Ovary (tissue), 9 donors: ENCODE data around the gene HOXA2. TPM values are rescaled to one million over a fixed set of nuclear protein-coding genes. Genes with fewer than 3 reads are reported as not detected.

Experiments used
- DNase-seq, 5 donors: peaks; one replicate each; pipeline ENCODE4 v3.0.0-alpha.2; 2019 to 2020
- H3K27ac ChIP-seq, 2 donors: fragments of 200-600 bp; one replicate each; pipeline versions ENCODE4 v1.5.1 to v1.8.0; 2019 to 2022
- H3K27me3 ChIP-seq: fragments of 200-600 bp; one replicate; pipeline ENCODE4 v1.8.0; 2022
- H3K36me3 ChIP-seq: fragments of 200-600 bp; sonication (generic); one replicate; pipeline ENCODE4 v1.5.1; 2019
- H3K4me1 ChIP-seq: one replicate; pipeline ENCODE4 v1.8.1; 2013; ENCODE audit warnings: mild to moderate bottlenecking, moderate library complexity; ENCODE audit not compliant: insufficient read depth
- H3K4me3 ChIP-seq: fragments of 200-600 bp; sonication (generic); one replicate; pipeline ENCODE4 v1.5.1; 2017
- H3K9me3 ChIP-seq, 2 donors: fragments of 200-600 bp in 1 of 2; sonication (generic) in 1 of 2; one replicate each; pipeline versions ENCODE4 v1.5.1 to v1.8.1; 2013 to 2019; ENCODE audit warnings: mild to moderate bottlenecking in 1 of 2, moderate library complexity in 1 of 2
- CTCF ChIP-seq, 3 donors: fragments of 450-650 bp in 2 of 3; fragments of 200-600 bp in 1 of 3; IDR thresholded peaks; one replicate each; pipeline versions ENCODE4 v1.5.1 to v1.8.0; 2016 to 2022; ENCODE audit warnings: antibody characterized with exemption in 3 of 3, mild to moderate bottlenecking in 1 of 3
- EP300 ChIP-seq: sonication (generic); formaldehyde crosslinking; IDR thresholded peaks from one replicate; pipeline ENCODE4 v1.6.1; 2017; ENCODE audit warnings: antibody characterized with exemption
- POLR2A ChIP-seq: fragments of 450-650 bp; IDR thresholded peaks from one replicate; pipeline ENCODE4 v1.6.1; 2017; ENCODE audit warnings: antibody characterized with exemption, mild to moderate bottlenecking, moderate library complexity
- WGBS, 3 donors: extraction: QIAGEN DNeasy Blood & Tissue Kit in 1 of 3; methylation state at CpG; one replicate each; pipeline versions ENCODE4 v1.1.5 to v1.1.7; 2013 to 2017; 5-methylcytosine and 5-hydroxymethylcytosine counted together
- intact Hi-C, 4 donors: fragments of 100-400 bp; cut with DNase I; formaldehyde crosslinking; loops; one replicate each; pipeline versions ENCODE4 v1.11.0 to v1.15.1; 2022 to 2023
- polyA plus RNA-seq, 2 donors: library from polyadenylated mRNA; stranded (reverse); fragments of 200-250 nt in 1 of 2; fragments of 350-450 nt in 1 of 2; fragmentation: Illumina TruSeq in 1 of 2; extraction: RNeasy Lipid Tissue Mini Kit (QIAGEN cat#74804) in 1 of 2; gene quantifications; one replicate each; pipeline ENCODE4 v1.2.3, GENCODE V29; 2013 to 2014
- total RNA-seq, 7 donors: library from RNA; depleted of rRNA in 2 of 7; stranded (reverse); fragments of >200 nt in 2 of 7; fragmentation: NEBNext Ultra II Directional in 3 of 7; extraction: Animal tissue kit (Norgen Biotek cat#: 25700) in 3 of 7; gene quantifications; one replicate each; pipeline versions ENCODE4 v1.1.0 to v1.2.4, GENCODE V29; 2016 to 2023
- donor health status: DM: no; HTN: no; CAD: no; lungs with moderate emphysema.
- donor health status: DM: no; HTN: no; CAD: no.
- donor health status: Bipolar disorder and iron deficiency.
- donor health status: DM: yes; HTN: yes; CAD: no.
- donor health status: DM: no; HTN: no; CAD: no.
- donor health status: DM: yes; HTN: yes; CAD: no.

Gene HOXA2
- total and polyA plus RNA-seq, 9 donors, result 0.36 to 9.0 (median 1.1) TPM; not detected in 2

GRCh38 chr7:27114881-27115220 is 12.4 kb upstream of the HOXA2 start:
- no peak for DNase-seq
- TF ChIP-seq POLR2A (no peak), CTCF (IDR thresholded peaks at IDR 0.05) (no peak), EP300 (no peak)
- intact Hi-C loops, result no loop called here
- Histone ChIP-seq H3K27ac (peak overlapping the region in 1 of 2 donors; percentile 76), H3K4me1 (no peaks in the 10 kb centered on the region), H3K9me3 (no peaks in the 10 kb centered on the region), H3K36me3 (no peaks in the 10 kb centered on the region), H3K27me3 (peaks cover 3% of the 10 kb centered on the region), H3K4me3 (peak overlapping the region; percentile 24)
- 43 to 61% (median 57%) methylated on average over 6 of the region's 6 CpGs for WGBS, 3 donors

GRCh38 chr7:27113991-27114769 is 11.7 kb upstream of the HOXA2 start:
- TF ChIP-seq CTCF (IDR thresholded peaks at IDR 0.05) (no peak), EP300 (no peak), POLR2A (no peak)
- intact Hi-C loops, result no loop called here
- Histone ChIP-seq H3K4me3 (peak overlapping the region; percentile 49), H3K27me3 (peaks cover 3% of the 10 kb centered on the region), H3K36me3 (no peaks in the 10 kb centered on the region), H3K9me3 (no peaks in the 10 kb centered on the region), H3K27ac (peak overlapping the region; percentile 21 to 80), H3K4me1 (no peaks in the 10 kb centered on the region)
- 6 to 16% (median 12%) methylated on average over 16 to 26 of the region's 26 CpGs for WGBS, 3 donors
- DNase-seq, result peak in 4 of 5 donors; percentile 41 to 84 (median 59)

- peaks cover 3% of the 10 kb centered on the region for H3K27me3 ChIP-seq
- no peaks in the 10 kb centered on the region for H3K4me1 ChIP-seq
- WGBS, 3 donors, result 8 to 10% (median 9%) methylated on average over 20 to 57 of the region's 57 CpGs
- H3K9me3 ChIP-seq, result no peaks in the 10 kb centered on the region
- H3K4me3 ChIP-seq, result peak overlapping the region; percentile 49
- no peaks in the 10 kb centered on the region for H3K36me3 ChIP-seq
- TF ChIP-seq CTCF (IDR thresholded peaks at IDR 0.05), result no peak
- no peak for TF ChIP-seq EP300
- no peak for TF ChIP-seq POLR2A
- intact Hi-C loops, result no loop called here
- peak overlapping the region; percentile 21 to 80 for H3K27ac ChIP-seq
- peak in 2 of 5 donors; percentile 60 to 78 for DNase-seq
These were observed 10.8 kb upstream of the HOXA2 start for GRCh38 chr7:27112955-27113949.

- 49 to 55% (median 51%) methylated on average over 4 of the region's 4 CpGs for WGBS, 3 donors
- Histone ChIP-seq H3K4me3 (no peak overlapping the region), H3K27ac (no peak overlapping the region), H3K36me3 (no peaks in the 10 kb centered on the region), H3K4me1 (no peaks in the 10 kb centered on the region), H3K9me3 (no peaks in the 10 kb centered on the region), H3K27me3 (peaks cover 3% of the 10 kb centered on the region)
- no peak for DNase-seq
- TF ChIP-seq POLR2A (no peak), CTCF (IDR thresholded peaks at IDR 0.05) (no peak), EP300 (no peak)
- intact Hi-C loops, result no loop called here
These were observed 9.9 kb upstream of the HOXA2 start for GRCh38 chr7:27112361-27112760.
